CD4-positive, CD25-positive, alpha-beta regulatory T cell (primary cell): ENCODE results near the gene SLC9A9. TPM values are rescaled to one million over a fixed set of nuclear protein-coding genes. Genes with fewer than 3 reads are reported as not detected.

Source experiments
- ATAC-seq, 2 donors: fragments of 150-1000 bp; cut with Tn5 transposase; one replicate each; pipeline ENCODE4 v1.10.0; 2021; ENCODE audit warnings: low read depth in 2 of 2, moderate number of reproducible peaks in 2 of 2, moderate library complexity in 1 of 2
- DNase-seq, 3 donors: peaks; one replicate each; pipeline versions ENCODE4 v3.0.0 to v3.0.0-alpha.2; 2012 to 2022; ENCODE audit warnings: mixed read lengths in 1 of 3
- H3K27ac ChIP-seq: one replicate; pipeline ENCODE4 v1.7.0; 2013; ENCODE audit warnings: mild to moderate bottlenecking, low read length; ENCODE audit not compliant: insufficient read depth, poor library complexity, severe bottlenecking
- H3K27me3 ChIP-seq: one replicate; pipeline ENCODE4 v1.7.0; 2013; ENCODE audit warnings: low read length; ENCODE audit not compliant: control insufficient read depth, insufficient read depth
- H3K36me3 ChIP-seq: one replicate; pipeline ENCODE4 v1.7.0; 2013; ENCODE audit warnings: mild to moderate bottlenecking, low read length, moderate library complexity; ENCODE audit not compliant: control insufficient read depth, insufficient read depth
- H3K4me1 ChIP-seq: 2 replicates; pipeline ENCODE4 v1.7.0; 2013; ENCODE audit warnings: mild to moderate bottlenecking, low read length; ENCODE audit not compliant: insufficient read depth, control insufficient read depth, poor library complexity, severe bottlenecking
- H3K4me3 ChIP-seq: one replicate; pipeline ENCODE4 v1.7.0; 2013; ENCODE audit warnings: low read depth, mild to moderate bottlenecking, low read length, moderate library complexity
- H3K9me3 ChIP-seq, 2 experiments: 1 replicate in 1 of 2; 2 replicates in 1 of 2; pipeline ENCODE4 v1.7.0; 2013; ENCODE audit warnings: low read length in 2 of 2, mild to moderate bottlenecking in 1 of 2, moderate library complexity in 1 of 2; ENCODE audit not compliant: control insufficient read depth in 2 of 2
- H3K27ac Mint-ChIP-seq, 3 donors: one replicate each; pipeline ENCODE4 v1.8.0; 2020 to 2022; ENCODE audit warnings: mild to moderate bottlenecking in 3 of 3, mixed read lengths in 3 of 3, moderate library complexity in 2 of 3
- H3K27me3 Mint-ChIP-seq: one replicate; pipeline ENCODE4 v1.8.0; 2022; ENCODE audit warnings: mild to moderate bottlenecking, mixed read lengths
- H3K36me3 Mint-ChIP-seq: one replicate; pipeline ENCODE4 v1.8.0; 2020; ENCODE audit warnings: mixed read lengths
- H3K4me1 Mint-ChIP-seq, 4 donors: one replicate each; pipeline ENCODE4 v1.8.0; 2020 to 2022; ENCODE audit warnings: mixed read lengths in 4 of 4, mild to moderate bottlenecking in 1 of 4
- H3K4me3 Mint-ChIP-seq, 4 donors: one replicate each; pipeline ENCODE4 v1.8.0; 2020 to 2022; ENCODE audit warnings: mild to moderate bottlenecking in 4 of 4, mixed read lengths in 4 of 4, moderate library complexity in 3 of 4
- H3K9me3 Mint-ChIP-seq, 7 donors: one replicate each; pipeline ENCODE4 v1.8.0; 2020 to 2022; ENCODE audit warnings: mixed read lengths in 7 of 7, mild to moderate bottlenecking in 3 of 7, moderate library complexity in 2 of 7
- polyA plus RNA-seq, 4 donors: library from polyadenylated mRNA; unstranded; fragments of 300-500 nt; fragmentation: Illumina TruSeq; gene quantifications; one replicate each; pipeline ENCODE4 v1.2.3, GENCODE V29; 2021
- total RNA-seq: library from RNA; stranded (reverse); gene quantifications from one replicate; pipeline ENCODE4 v1.2.3, GENCODE V29; 2022

The SLC9A9 gene
- total and polyA plus RNA-seq, 5 donors from 2014 or later, result 31.7 to 49.3 (median 46.4) TPM

GRCh38 chr3:143349455-143349854 lies 498.8 kb downstream of the SLC9A9 start:
- ATAC-seq (peak; percentile 61 to 67), DNase-seq (peak in 2 of 3 donors; percentile 12 to 32)
- Histone ChIP-seq H3K9me3 (no peaks in the 10 kb centered on the region), H3K36me3 (no peaks in the 10 kb centered on the region), H3K4me3 (no peak overlapping the region), H3K27ac (no peak overlapping the region), H3K27me3 (no peaks in the 10 kb centered on the region), H3K4me1 (peaks cover 16% of the 10 kb centered on the region)
- H3K4me3 Mint-ChIP-seq, result peak overlapping the region in 1 of 4 donors; percentile 13
- peaks cover 10 to 55% (median 28%) of the 10 kb centered on the region in 4 donors for H3K4me1 Mint-ChIP-seq
- H3K27me3 Mint-ChIP-seq, result no peaks in the 10 kb centered on the region
- peaks cover 21% of the 10 kb centered on the region for H3K36me3 Mint-ChIP-seq
- peaks cover 0 to 9% (median 0%) of the 10 kb centered on the region in 7 donors for H3K9me3 Mint-ChIP-seq
- H3K27ac Mint-ChIP-seq, result peak overlapping the region; percentile 16 to 65 (median 61)

GRCh38 chr3:143348486-143349327 lies 499.6 kb downstream of the SLC9A9 start:
- DNase-seq (peak in 1 of 3 donors; percentile 44), ATAC-seq (peak in 1 of 2 donors; percentile 33)
- Histone ChIP-seq H3K36me3 (no peaks in the 10 kb centered on the region), H3K9me3 (no peaks in the 10 kb centered on the region), H3K27ac (no peak overlapping the region), H3K4me3 (peak overlapping the region; percentile 21), H3K27me3 (no peaks in the 10 kb centered on the region), H3K4me1 (peaks cover 16% of the 10 kb centered on the region)
- Mint-ChIP-seq H3K36me3 (peaks cover 17% of the 10 kb centered on the region), H3K4me1 (peaks cover 11 to 55% (median 28%) of the 10 kb centered on the region in 4 donors), H3K4me3 (peak overlapping the region in 1 of 4 donors; percentile 5), H3K27ac (peak overlapping the region; percentile 16 to 65 (median 61)), H3K9me3 (peaks cover 0 to 9% (median 0%) of the 10 kb centered on the region in 7 donors), H3K27me3 (no peaks in the 10 kb centered on the region)

GRCh38 chr3:143344516-143345165 lies 503.6 kb downstream of the SLC9A9 start:
- H3K27me3 ChIP-seq, result no peaks in the 10 kb centered on the region
- H3K4me1 ChIP-seq, result peaks cover 12% of the 10 kb centered on the region
- ATAC-seq (no peak), DNase-seq (peak in 1 of 3 donors; percentile 7)
- H3K9me3 ChIP-seq, result no peaks in the 10 kb centered on the region
- no peak overlapping the region for H3K4me3 Mint-ChIP-seq
- H3K4me1 Mint-ChIP-seq, result peaks cover 6 to 34% (median 18%) of the 10 kb centered on the region in 4 donors
- H3K27me3 Mint-ChIP-seq, result no peaks in the 10 kb centered on the region
- H3K27ac Mint-ChIP-seq, result no peak overlapping the region
- peaks cover 0 to 9% (median 0%) of the 10 kb centered on the region in 7 donors for H3K9me3 Mint-ChIP-seq
- no peak overlapping the region for H3K27ac ChIP-seq
- H3K36me3 Mint-ChIP-seq, result peaks cover 13% of the 10 kb centered on the region
- no peak overlapping the region for H3K4me3 ChIP-seq
- H3K36me3 ChIP-seq, result no peaks in the 10 kb centered on the region

GRCh38 chr3:143343944-143344343 lies 504.3 kb downstream of the SLC9A9 start:
- Histone ChIP-seq H3K9me3 (no peaks in the 10 kb centered on the region), H3K27ac (no peak overlapping the region), H3K27me3 (no peaks in the 10 kb centered on the region), H3K4me3 (no peak overlapping the region), H3K36me3 (no peaks in the 10 kb centered on the region), H3K4me1 (peaks cover 5% of the 10 kb centered on the region)
- H3K27me3 Mint-ChIP-seq, result no peaks in the 10 kb centered on the region
- peaks cover 13% of the 10 kb centered on the region for H3K36me3 Mint-ChIP-seq
- ATAC-seq (no peak), DNase-seq (no peak)
- no peak overlapping the region for H3K27ac Mint-ChIP-seq
- peaks cover 4 to 27% (median 14%) of the 10 kb centered on the region in 4 donors for H3K4me1 Mint-ChIP-seq
- peaks cover 0 to 9% (median 0%) of the 10 kb centered on the region in 7 donors for H3K9me3 Mint-ChIP-seq
- H3K4me3 Mint-ChIP-seq, result no peak overlapping the region

GRCh38 chr3:143343031-143343430 lies 505.2 kb downstream of the SLC9A9 start:
- Histone ChIP-seq H3K27ac (no peak overlapping the region), H3K9me3 (no peaks in the 10 kb centered on the region), H3K36me3 (no peaks in the 10 kb centered on the region), H3K27me3 (no peaks in the 10 kb centered on the region), H3K4me3 (no peak overlapping the region), H3K4me1 (no peaks in the 10 kb centered on the region)
- ATAC-seq, result no peak
- Mint-ChIP-seq H3K36me3 (peaks cover 13% of the 10 kb centered on the region), H3K27ac (no peak overlapping the region), H3K4me1 (peaks cover 0 to 18% (median 9%) of the 10 kb centered on the region in 4 donors), H3K27me3 (no peaks in the 10 kb centered on the region), H3K4me3 (no peak overlapping the region), H3K9me3 (peaks cover 0 to 9% (median 0%) of the 10 kb centered on the region in 7 donors)
- no peak for DNase-seq

GRCh38 chr3:143339451-143339850 lies 508.8 kb downstream of the SLC9A9 start:
- no peak for ATAC-seq
- no peak for DNase-seq
- Histone ChIP-seq H3K4me1 (no peaks in the 10 kb centered on the region), H3K36me3 (no peaks in the 10 kb centered on the region), H3K27ac (no peak overlapping the region), H3K27me3 (no peaks in the 10 kb centered on the region), H3K9me3 (no peaks in the 10 kb centered on the region), H3K4me3 (no peak overlapping the region)
- no peak overlapping the region for H3K27ac Mint-ChIP-seq
- H3K36me3 Mint-ChIP-seq, result no peaks in the 10 kb centered on the region
- peaks cover 0 to under 1% (median under 1%) of the 10 kb centered on the region in 4 donors for H3K4me1 Mint-ChIP-seq
- H3K4me3 Mint-ChIP-seq, result no peak overlapping the region
- H3K27me3 Mint-ChIP-seq, result no peaks in the 10 kb centered on the region
- no peaks in the 10 kb centered on the region for H3K9me3 Mint-ChIP-seq

GRCh38 chr3:143337387-143337786 lies 510.9 kb downstream of the SLC9A9 start:
- Mint-ChIP-seq H3K27me3 (no peaks in the 10 kb centered on the region), H3K36me3 (no peaks in the 10 kb centered on the region), H3K9me3 (no peaks in the 10 kb centered on the region), H3K4me3 (no peak overlapping the region), H3K27ac (no peak overlapping the region), H3K4me1 (no peaks in the 10 kb centered on the region)
- Histone ChIP-seq H3K27ac (no peak overlapping the region), H3K36me3 (no peaks in the 10 kb centered on the region), H3K4me1 (no peaks in the 10 kb centered on the region), H3K4me3 (no peak overlapping the region), H3K27me3 (no peaks in the 10 kb centered on the region), H3K9me3 (no peaks in the 10 kb centered on the region)
- ATAC-seq (no peak), DNase-seq (no peak)
